ENCODE results near the gene PRR23B.
"Not testable (repeated sequence)": the region's sequence is repeated elsewhere in the genome, so short reads cannot be mapped to it uniquely, and the experiment has no call there.

Gene PRR23B

DNA sequence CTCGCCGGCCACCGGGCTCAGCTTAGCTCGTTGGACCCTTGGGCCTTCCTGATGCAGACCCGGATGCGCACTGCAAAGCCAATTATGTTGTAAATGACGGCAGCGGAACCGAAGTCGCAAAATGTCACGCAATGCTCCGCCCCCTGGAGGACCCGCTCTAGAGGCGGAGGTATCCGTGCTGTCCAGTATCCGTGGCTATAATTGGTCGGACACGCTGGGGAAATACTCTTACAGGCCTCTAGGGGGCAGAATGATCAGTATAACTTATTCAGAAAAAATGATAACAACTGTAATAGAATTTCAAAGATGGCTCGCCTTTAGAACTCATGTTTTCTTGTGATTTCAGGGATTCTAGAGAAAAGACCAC is at the start of gene PRR23B:
Gene PRR23B (minus strand): TSS at position 59 of the 367 bp plus-strand sequence. CDS start 265 bp downstream, outside the sequence.
- DNase-seq (ENCODE audit: low read depth in 2 of 2): no peak

DNA sequence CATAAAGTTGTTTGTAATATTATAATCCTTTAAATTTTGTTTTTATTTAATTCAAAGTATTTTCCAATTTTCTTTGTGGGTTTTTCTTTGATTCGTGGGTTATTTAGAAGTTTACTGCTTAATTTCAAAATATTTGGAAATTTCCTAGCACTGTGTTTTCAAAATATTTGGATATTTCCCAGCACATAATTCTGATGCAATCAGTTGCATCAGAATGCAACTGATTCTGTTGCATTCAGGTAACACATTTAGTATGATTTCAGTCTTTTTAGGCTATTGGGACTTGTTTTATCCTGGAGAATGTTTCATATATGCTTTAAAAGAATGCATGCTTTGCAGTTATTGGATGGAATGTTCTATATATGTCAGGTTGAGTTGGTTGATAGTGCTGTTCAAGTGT is 42.2 kb upstream of the PRR23B start:
- DNase-seq (ENCODE audit: low read depth in 2 of 2): no peak

DNA sequence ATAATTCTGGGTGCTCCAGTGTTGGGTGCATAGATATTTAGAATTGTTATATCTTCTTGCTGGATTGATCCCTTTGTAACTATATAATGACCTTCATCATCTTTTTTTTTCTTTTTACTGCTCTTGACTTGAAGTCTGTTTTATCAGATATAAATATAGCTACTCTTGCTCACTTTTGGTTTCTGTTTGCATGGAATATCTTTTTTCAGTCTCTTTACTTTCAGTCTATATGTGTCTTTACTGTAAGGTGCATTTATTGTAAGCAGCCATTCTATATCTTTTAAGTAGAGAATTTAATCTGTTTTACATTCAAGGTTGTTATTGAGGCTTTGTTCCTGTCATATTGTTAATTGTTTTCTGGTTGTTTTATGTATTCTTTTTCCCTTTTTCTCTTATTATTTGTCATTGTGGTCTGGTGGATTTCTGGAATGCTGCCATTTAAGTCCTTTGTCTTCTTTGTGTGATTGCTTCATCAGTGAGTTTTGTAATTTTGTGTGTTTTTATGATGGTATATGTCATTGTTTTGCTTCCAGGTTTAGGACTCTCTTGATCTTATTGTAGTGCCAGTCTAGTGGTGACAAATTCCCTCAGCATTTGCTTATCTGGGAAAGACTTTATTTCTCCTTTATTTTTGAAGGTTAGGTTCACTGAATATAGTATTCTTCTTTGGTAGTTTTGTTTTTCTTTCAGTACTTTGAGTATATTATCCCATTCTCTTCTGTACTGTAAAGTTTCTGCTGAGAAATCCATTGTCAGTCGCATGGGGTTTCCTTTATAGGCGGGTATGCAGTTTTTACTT is 32.3 kb upstream of the PRR23B start:
- no peak for DNase-seq (ENCODE audit: low read depth in 2 of 2)

DNA sequence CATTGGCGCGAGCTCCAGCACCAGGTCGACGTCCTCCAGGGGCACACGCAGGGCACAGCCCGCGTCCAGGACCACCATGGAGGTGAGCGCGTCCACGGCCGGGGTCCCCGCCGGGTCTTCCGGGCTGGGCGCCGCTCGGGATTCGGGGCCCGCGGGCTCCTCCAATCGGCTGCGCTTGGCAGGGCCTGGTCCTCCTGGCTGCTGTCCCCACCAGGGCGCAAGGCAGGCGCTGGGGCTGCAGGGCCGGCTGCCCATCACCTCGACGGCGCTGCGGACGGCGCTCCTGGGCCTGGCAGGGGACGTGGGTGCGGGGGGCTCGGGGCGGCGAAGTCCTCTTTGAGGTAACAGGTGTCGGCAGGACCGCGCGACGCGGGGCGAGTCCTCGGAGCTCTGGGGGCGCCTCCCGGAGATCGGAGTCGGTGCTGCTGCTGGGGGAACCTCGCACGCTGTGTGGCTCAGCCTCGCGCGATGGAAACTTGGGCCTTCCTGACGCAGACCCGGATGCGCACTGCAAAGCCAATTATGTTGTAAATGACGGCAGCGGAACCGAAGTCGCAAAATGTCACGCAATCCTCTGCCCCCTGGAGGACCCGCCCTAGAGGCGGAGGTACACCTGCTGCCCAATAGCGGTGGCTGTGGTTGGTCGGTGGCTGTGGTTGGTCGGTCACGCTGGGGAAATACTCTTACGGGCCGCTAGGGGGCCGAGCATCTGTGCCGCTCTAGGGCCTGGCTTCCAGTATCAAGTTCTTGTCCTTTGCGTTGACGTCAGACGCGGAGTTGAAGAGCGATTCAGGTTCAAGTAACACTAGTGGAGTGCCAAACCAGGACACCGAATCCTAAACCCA is 23.9 kb upstream of the PRR23B start, which contains the start of gene PRR23C:
Gene PRR23C (minus strand): TSS at position 527 of the 845 bp plus-strand sequence. CDS start 272 bp downstream, at position 255.
- DNase-seq (ENCODE audit: low read depth in 2 of 2): no peak

DNA sequence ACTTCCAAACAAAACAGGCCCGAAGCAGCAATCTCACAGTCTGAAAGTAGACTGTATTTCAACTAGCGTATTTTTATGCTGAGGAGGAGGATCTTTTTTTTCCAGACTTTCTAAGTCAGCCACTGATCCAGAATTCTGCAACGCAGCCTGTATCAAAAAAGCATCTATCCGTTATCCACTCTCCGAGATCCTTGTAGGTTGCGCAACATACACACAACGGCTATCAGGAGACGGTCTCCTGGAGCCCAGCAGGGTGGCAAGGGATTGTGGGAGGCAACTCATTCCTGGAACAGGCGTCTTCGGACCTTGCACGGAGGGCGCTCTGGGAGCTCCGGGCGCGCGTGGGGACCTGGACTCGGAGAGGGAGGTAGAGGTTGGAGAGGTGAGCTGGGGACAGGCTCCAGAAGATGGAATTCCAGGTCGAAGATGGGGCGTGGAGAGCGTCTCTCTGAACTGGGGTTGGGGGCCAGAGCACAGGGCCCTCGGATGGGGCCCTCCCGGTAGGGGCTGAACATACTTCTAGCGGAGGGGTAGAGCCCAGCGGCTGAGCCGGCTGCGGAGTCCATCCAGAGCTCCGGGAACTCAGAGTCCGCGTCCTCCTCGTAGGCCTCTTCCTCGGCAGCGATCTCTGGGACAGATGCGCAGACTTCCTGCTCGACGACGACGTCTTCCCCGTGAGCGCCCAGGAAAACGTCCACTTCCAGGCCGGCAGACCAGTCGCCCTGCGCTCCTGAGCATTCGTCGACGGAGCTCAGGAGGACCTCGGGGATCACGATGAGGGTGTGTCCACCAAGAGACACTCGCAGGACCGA is 23.0 kb upstream of the PRR23B start:
- DNase-seq (ENCODE audit: low read depth in 2 of 2): no peak

DNA sequence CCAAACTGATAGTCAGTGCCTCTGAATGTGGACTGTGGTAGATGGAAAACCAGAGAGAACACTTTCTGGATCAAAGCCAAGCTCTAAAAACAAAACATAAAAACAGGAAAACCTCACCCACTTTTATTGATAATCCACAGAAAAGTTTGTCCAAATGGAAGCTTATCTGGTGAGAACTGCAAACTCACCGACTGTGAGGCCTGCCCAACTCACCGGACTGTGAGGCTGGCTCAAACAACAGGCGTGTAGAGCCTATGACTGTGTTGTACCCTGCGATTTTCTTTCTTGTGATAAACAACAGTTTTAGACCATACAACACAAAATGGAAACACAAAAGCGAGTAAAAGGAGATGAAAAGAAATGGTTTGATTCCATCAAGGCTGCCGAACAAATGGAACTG is 16.8 kb upstream of the PRR23B start:
- DNase-seq (ENCODE audit: low read depth in 2 of 2): no peak

DNA sequence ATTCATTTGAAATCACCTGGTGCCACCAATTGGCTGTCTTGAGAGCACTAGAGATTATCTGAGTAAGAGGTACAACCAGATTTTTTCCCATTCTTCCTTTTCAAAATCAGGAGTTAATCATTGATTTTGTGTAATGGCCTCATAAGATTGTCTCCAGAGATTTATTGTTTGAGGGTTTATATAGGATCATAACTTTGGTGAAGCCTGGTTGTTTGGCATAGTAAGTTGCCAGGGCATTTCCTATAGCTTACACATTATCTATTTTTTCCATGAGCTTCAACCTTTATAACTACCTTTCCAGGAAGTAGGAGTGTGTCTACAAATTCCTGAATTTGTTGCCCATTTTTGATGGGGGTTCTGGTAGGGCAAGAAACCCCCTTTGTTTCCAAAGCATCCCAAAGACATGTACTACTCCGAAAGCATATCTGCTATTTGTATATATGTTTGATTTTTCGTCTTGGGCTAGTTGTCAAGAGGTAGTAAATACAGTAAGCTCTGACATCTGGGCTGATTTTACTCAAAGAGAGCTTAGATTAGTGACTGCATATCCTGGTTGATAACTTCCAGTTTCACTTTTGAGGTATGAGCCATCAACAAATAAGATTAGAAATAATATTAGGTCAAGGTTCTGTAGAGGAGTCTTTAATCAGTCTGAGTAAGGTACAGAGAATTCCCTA is 11.7 kb upstream of the PRR23B start:
- DNase-seq (ENCODE audit: low read depth in 2 of 2): no peak

DNA sequence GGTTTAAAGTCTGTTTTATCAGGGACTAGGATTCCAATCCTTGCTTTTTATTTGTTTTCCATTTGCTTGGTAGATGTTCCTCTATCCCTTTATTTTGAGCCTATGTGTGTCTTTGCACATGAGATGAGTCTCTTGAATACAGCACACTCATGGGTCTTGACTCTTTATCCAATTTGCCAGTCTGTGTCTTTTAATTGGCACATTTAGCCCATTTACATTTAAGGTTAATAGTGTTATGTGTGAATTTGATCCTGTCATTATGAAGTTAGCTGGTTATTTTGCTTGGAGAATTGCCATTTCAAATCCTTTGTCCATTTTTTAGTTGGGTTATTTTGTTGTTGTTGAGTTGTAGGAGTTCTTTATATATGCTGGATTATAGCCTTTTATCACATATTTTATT is 9.8 kb upstream of the PRR23B start:
- not testable (repeated sequence) for DNase-seq (ENCODE audit: low read depth in 2 of 2)

DNA sequence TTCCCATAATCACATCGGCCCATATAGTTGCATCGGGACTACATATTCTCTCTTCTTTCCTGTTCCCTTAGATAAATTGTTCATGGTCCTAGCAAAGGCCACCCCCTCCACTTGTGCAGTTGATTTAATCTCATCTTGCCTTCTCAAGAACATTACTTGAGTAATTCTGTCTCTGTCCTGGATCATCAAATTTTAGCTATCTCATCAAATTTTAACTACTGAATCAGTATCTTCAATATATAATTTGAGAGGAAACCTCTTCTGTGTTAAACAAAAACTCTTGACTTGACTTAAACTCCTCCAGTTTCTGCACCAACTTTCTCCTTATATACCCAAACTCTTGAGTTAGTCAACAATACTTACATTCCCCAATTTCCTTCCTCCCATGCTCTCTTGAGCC is 4.2 kb upstream of the PRR23B start:
- no peak for DNase-seq (ENCODE audit: low read depth in 2 of 2)

DNA sequence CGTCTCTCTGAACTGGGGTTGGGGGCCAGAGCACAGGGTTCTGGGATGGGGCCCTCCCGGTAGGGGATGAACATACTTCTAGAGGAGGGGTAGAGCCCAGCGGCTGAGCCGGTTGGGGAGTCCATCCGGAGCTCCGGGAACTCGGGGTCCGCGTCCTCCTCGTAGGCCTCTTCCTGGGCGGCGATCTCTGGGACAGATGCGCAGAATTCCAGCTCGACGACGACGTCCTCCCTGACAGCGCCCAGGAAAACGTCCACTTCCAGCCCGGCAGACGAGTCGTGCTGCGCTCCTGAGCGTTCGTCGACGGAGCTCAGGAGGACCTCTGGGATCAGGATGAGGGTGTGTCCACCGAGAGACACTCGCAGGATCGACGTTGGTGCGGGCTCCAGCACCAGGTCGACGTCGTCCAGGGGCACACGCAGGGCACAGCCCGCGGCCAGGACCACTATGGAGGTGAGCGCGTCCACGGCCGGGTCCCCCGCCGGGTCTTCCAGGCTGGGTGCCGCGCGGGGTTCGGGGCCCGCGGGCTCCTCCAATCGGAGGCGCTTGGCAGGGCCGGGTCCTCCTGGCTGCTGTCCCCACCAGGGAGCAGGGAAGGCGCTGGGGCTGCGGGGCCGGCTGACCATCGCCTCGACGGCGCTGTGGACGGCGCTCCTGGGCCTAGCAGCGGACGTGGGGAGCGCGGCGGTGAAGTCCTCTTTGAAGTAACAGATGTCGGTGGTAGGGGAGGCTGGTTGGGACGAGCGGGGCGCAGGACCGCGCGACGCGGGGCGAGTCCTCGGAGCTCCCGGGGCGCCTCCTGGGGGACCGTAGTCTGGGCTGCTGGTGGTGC is 474 bp downstream of the PRR23B start:
- DNase-seq (ENCODE audit: low read depth in 2 of 2): no peak

DNA sequence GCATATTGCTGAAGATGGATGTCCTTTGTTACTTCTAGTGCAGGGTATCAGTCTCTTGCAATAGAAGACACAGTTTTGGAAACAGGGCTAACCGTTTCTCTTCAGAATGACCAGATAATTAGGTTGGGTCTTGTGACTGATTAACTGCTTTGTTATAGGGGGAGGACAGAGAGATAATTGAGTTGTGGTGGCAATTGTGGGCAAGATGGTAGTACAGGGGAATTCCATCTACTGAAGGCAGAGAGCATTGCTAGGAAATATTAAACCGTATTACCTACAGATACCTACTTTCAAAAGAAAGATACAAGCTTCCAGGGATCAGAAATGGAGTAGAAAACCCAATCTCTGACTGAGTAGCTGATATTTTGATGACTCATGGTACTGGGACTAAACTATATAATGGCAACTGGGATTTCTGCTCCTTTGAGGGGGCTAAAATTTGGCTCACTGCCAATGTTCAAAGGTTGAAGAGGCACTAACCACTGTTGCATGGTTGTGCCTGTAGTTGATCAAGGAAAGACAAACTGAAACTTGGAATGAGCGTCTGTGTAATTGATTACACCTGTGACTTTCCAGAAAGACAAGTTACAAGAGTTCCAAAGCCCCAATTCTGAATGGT is 4.2 kb downstream of the PRR23B start:
- DNase-seq (ENCODE audit: low read depth in 2 of 2): no peak

DNA sequence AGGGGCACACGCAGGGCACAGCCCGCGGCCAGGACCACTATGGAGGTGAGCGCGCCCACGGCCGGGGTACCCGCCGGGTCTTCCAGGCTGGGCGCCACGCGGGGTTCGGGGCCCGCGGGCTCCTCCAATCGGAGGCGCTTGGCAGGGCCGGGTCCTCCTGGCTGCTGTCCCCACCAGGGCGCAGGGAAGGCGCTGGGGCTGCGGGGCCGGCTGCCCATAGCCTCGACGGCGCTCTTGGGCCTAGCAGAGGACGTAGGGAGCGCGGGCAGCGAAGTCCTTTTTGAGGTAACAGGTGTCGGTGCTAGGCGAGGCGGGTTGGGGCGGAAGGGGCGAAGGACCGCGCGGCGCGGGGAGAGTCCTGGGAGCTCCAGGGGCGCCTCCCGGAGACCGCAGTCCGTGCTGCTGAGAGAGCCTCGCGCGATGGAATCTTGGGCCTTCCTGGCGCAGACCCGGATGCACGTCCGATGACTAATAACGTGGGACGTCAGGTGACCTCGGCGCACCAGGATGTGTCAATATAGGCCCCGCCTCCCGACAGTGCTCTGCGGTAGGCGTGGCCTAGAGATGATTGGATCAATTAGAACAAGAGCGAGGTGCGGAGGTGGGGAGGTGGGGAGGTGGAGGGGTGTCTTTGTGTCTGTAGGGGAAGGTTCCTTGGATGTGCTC is 14.5 kb downstream of the PRR23B start, which contains the start of gene PRR23A:
Gene PRR23A (minus strand): TSS at position 218 of the 666 bp plus-strand sequence. CDS start 0 bp downstream, at position 218.
- no peak for DNase-seq (ENCODE audit: low read depth in 2 of 2)

DNA sequence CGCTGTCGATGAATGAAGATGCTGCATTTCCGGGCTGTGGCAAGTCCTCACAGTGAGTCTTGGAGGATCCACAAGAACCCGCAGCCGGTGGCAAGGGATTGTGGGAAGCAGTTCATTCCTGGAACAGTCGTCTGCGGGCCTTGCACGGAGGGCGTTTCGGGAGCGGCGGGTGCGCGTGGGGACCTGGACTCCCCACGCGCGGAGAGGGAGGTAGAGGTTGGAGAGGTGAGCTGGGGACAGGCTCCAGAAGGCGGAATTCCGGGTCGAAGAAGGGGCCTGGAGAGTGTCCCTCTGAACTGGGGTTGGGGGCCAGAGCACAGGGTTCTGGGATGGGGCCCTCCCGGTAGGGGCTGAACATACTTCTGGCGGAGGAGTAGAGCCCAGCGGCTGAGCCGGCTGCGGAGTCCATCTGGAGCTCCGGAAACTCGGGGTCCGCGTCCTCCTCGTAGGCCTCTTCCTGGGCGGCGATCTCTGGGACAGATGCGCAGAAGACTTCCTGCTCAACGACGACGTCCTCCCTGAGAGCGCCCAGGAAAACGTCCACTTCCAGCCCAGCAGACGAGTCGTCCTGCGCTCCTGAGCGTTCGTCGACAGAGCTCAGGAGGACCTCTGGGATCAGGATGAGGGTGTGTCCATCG is 15.3 kb downstream of the PRR23B start:
- no peak for DNase-seq (ENCODE audit: low read depth in 2 of 2)

DNA sequence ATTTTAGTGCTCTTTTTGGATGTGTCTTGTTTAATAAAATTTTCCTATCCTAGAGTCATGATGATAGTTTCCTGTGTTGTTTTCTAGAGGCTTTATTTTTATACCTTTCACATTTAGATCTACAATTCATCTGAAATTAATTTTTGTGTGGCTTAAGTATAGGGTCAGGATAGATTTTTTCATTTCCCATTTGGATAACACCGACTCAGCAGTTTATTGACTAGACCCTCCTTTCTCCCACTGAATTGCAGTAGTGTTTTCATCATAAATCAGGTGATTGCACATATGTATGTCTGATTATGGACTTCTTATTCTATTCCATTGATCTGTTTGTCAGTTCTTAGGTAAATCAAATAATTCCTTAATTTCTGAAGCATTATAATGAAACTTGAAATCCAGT is 25.0 kb downstream of the PRR23B start:
- no peak for DNase-seq (ENCODE audit: low read depth in 2 of 2)

DNA sequence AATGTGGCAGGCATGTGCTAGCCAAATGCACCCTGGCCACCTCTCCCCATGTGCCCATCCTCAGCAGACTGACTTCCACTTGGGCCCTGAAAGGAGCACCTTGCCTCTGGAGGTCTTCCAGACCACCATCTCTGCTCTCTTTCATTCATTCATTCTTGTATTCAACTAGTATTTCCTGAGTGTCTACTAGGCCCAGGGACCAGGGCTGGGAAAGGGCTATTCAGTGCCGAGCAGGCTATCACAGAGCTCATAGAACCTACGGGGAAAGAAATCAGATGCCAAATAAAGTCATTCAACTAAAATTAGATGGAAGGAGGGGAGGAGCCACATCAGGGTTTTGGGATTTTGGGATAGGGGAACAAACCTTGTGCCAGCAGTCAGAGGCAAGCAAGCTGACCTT is 33.5 kb downstream of the PRR23B start:
- no peak for DNase-seq (ENCODE audit: low read depth in 2 of 2)

DNA sequence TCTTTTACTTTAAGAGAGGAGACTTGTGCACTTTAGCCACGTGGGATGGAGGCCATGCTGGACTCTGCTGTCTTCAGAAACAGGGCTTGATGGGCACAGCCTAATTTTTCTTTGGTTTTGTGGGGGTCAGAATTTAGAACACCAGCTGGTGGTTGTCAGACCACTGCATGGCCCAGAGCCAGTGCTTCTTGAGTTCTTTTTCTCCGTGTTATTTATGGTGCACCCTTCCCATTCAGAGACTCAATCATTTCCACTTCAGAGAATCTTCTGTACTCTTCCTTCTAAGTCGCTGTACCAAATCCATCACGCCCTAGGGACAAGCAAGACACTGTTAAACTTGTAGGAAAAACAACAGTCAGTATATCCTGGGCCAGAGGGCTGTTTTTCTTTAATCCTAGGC is 34.8 kb downstream of the PRR23B start:
- no peak for DNase-seq (ENCODE audit: low read depth in 2 of 2)

DNA sequence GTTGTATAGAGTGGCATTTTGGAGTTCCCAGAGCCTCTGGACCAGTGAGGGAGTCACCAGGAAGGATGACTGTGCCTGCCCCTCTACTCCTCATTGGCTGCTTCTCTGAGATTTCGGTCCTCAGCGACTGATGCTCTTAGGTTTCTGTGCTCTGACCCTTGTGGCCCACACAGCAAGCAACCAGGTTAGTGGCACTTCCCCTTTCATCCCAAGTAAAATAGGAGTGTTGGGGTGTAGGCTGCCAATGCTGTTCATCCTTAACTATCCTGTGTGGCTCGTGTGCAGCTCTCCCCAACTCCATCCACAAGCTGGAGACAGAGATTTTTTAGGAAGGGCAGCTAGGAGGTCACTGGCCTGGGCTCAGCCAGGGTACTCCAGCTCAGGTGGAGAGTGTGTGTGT is 35.9 kb downstream of the PRR23B start:
- no peak for DNase-seq (ENCODE audit: low read depth in 2 of 2)

DNA sequence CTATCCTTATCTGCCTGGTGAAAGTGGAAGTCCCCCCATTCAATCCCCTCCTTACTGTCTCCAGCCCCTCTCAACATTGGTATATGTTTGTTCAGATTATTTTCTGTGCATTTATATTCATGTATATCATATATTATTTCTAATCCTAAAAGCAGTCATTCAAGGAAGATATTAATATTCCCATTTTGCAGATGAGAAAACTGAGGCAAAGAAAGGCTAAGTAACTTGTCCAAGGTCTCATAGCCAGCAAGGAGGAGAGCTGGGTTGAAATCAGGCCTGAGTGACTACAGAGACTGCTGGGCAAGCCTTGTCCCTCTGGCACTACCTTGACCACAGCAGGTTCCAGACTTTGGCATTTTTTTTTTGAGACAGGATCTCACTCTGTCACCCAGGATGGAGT is 44.7 kb downstream of the PRR23B start:
- DNase-seq (ENCODE audit: low read depth in 2 of 2): no peak

DNA sequence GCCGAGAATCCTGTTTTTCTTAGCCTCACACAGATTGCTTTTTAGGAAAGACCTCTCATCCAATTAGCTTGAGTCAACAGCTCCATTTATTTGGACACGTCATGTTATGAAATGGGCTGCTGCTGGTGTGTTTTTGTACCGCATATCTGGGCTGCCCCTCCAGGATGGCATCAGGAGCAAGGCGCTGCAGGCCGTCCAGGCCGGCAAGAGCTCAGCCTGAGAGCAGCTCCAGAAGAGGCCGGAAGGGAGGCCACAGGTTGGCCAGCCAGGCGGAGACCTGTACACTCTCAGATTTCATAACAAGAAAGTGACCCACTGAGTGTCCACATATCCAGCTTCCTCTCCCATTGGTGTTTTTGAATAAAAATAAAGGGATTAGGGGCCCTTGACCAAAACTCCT is 45.4 kb downstream of the PRR23B start:
- DNase-seq (ENCODE audit: low read depth in 2 of 2): no peak

Data from stimulated activated CD8-positive, alpha-beta memory T cell treated with anti-CD3 and anti-CD28 coated beads, Interleukin-2, amount 100 ng/mL, for 1 hour (primary cell).